AML-193 (cell line): Measurements from ENCODE around the gene HDLBP.

Source experiments
- DNase-seq, 2 experiments: peaks; one replicate each; lab custom pipeline; 2025; lab: John Stamatoyannopoulos, UW

HDLBP gene

GRCh38 chr2:241315093-241315878 lies at the start of gene HDLBP:
TSS of gene HDLBP (minus strand) at chr2:241315672. CDS start at chr2:241266869, 48,803 bp downstream.
- DNase-seq = peak; percentile 91

- no peak for DNase-seq
These were observed 49.3 kb upstream of the HDLBP start for GRCh38 chr2:241364781-241365180.

- DNase-seq = no peak
These were observed 48.0 kb upstream of the HDLBP start for GRCh38 chr2:241363426-241363825.

- DNase-seq = no peak
These were observed 44.1 kb upstream of the HDLBP start for GRCh38 chr2:241359481-241360045.

- no peak for DNase-seq
These were observed 43.0 kb upstream of the HDLBP start for GRCh38 chr2:241358470-241358869.

GRCh38 chr2:241357531-241357930 lies 42.1 kb upstream of the HDLBP start:
- DNase-seq = no peak

GRCh38 chr2:241356871-241357260 lies 41.4 kb upstream of the HDLBP start:
- DNase-seq = no peak

GRCh38 chr2:241355983-241356870 lies 40.8 kb upstream of the HDLBP start, which contains the start of gene FARP2:
TSS of gene FARP2 (plus strand) at chr2:241356285. CDS start at chr2:241373108, 16,823 bp downstream.
- peak; percentile 86 to 91 for DNase-seq

GRCh38 chr2:241354668-241355658 lies 39.5 kb upstream of the HDLBP start:
- no peak for DNase-seq

- DNase-seq = no peak
These were observed 36.8 kb upstream of the HDLBP start for GRCh38 chr2:241352227-241352626.

- no peak for DNase-seq
These were observed 36.2 kb upstream of the HDLBP start for GRCh38 chr2:241351640-241352031.

GRCh38 chr2:241350878-241351639 lies 35.6 kb upstream of the HDLBP start:
- DNase-seq = no peak

- DNase-seq = no peak
These were observed 35.0 kb upstream of the HDLBP start for GRCh38 chr2:241350530-241350877.

- no peak for DNase-seq
These were observed 34.5 kb upstream of the HDLBP start for GRCh38 chr2:241349941-241350340.

GRCh38 chr2:241344925-241345651 lies 29.6 kb upstream of the HDLBP start:
- no peak for DNase-seq

GRCh38 chr2:241340631-241341163 lies 25.2 kb upstream of the HDLBP start:
- no peak for DNase-seq

- no peak for DNase-seq
These were observed 24.6 kb upstream of the HDLBP start for GRCh38 chr2:241339839-241340630.

GRCh38 chr2:241334813-241335212 lies 19.3 kb upstream of the HDLBP start:
- no peak for DNase-seq

GRCh38 chr2:241330616-241330981 lies 15.1 kb upstream of the HDLBP start:
- no peak for DNase-seq
